ENCODE data around the gene TECR. TPM values are rescaled to one million over a fixed set of nuclear protein-coding genes. Genes with fewer than 3 reads are reported as not detected.

The TECR gene
- total RNA-seq: 100 to 1,000 TPM; 169 to 190 TPM

- CTCF ChIA-PET: no interaction called here
These were observed at the start of gene TECR for GRCh38 chr19:14529254-14530004. Gene TECR, plus strand, starts transcription at chr19:14529594. Its CDS starts 103 bp downstream, at chr19:14529697.

GRCh38 chr19:14479975-14480699 is 49.3 kb upstream of the TECR start:
- no peaks in the 10 kb centered on the region for H3K27me3 Mint-ChIP-seq
- ChIA-PET CTCF (interaction anchor here (0.7 to 5.2 kb wide), 23 partner anchors 8 to 840 kb away, joined by 3 to 45 read pairs (median 3); partner anchors contain the start of genes ADGRE5, ASF1B and GIPC1), POLR2A (interaction anchor here (1.0 kb wide), 1 partner anchor 344 kb away, joined by 3 read pairs; the partner anchor contains the start of gene ASF1B)
- H3K36me3 Mint-ChIP-seq (ENCODE audit: low read depth): peaks cover 12% of the 10 kb centered on the region
- no peak overlapping the region for H3K4me3 Mint-ChIP-seq
- DNase-seq: peak; percentile 72
- no peaks in the 10 kb centered on the region for H3K9me3 Mint-ChIP-seq
- H3K27ac Mint-ChIP-seq: no peak overlapping the region
- peaks cover 16% of the 10 kb centered on the region for H3K4me1 Mint-ChIP-seq

More at GRCh38 chr19:14529254-14530004, at the start of gene TECR:
- DNase-seq: peak; percentile 100
- H3K4me3 Mint-ChIP-seq: peak within 1 kb of the TSS; percentile 81
- peak within 1 kb of the TSS; percentile 95 for H3K27ac Mint-ChIP-seq
- POLR2A ChIA-PET: no interaction called here
- H3K4me1 Mint-ChIP-seq: peaks cover 40% of the 10 kb centered on the region
- no peaks in the 10 kb centered on the region for H3K9me3 Mint-ChIP-seq
- peaks cover 16% of the 10 kb centered on the region for H3K36me3 Mint-ChIP-seq (ENCODE audit: low read depth)
- no peaks in the 10 kb centered on the region for H3K27me3 Mint-ChIP-seq

GRCh38 chr19:14480700-14481079 is 48.7 kb upstream of the TECR start:
- H3K27me3 Mint-ChIP-seq: no peaks in the 10 kb centered on the region
- no peak for DNase-seq
- H3K9me3 Mint-ChIP-seq: no peaks in the 10 kb centered on the region
- ChIA-PET CTCF (interaction anchor here (0.7 to 5.2 kb wide), 20 partner anchors 8 to 839 kb away, joined by 3 to 45 read pairs (median 3); partner anchors contain the start of genes ADGRE5 and GIPC1), POLR2A (interaction anchor here (1.0 kb wide), 1 partner anchor 344 kb away, joined by 3 read pairs; the partner anchor contains the start of gene ASF1B)
- peaks cover 12% of the 10 kb centered on the region for H3K36me3 Mint-ChIP-seq (ENCODE audit: low read depth)
- no peak overlapping the region for H3K4me3 Mint-ChIP-seq
- H3K27ac Mint-ChIP-seq: peak overlapping the region; percentile 19
- H3K4me1 Mint-ChIP-seq: peaks cover 13% of the 10 kb centered on the region

GRCh38 chr19:14482172-14482941 is 47.0 kb upstream of the TECR start:
- no peak for DNase-seq
- ChIA-PET POLR2A (no interaction called here), CTCF (interaction anchor here (0.6 to 5.2 kb wide), 5 partner anchors 10 to 346 kb away, joined by 3 to 45 read pairs (median 3); partner anchors contain the start of genes ASF1B and GIPC1)
- Mint-ChIP-seq H3K4me3 (no peak overlapping the region), H3K36me3 (ENCODE audit: low read depth) (peaks cover 14% of the 10 kb centered on the region), H3K27me3 (no peaks in the 10 kb centered on the region), H3K27ac (no peak overlapping the region), H3K4me1 (peaks cover 12% of the 10 kb centered on the region), H3K9me3 (no peaks in the 10 kb centered on the region)

- H3K36me3 Mint-ChIP-seq (ENCODE audit: low read depth): peaks cover 18% of the 10 kb centered on the region
- ChIA-PET CTCF (interaction anchor here (0.7 to 2.8 kb wide), 6 partner anchors 7 to 608 kb away, joined by 3 to 10 read pairs (median 3); partner anchors contain the start of gene ASF1B), POLR2A (no interaction called here)
- peaks cover 12% of the 10 kb centered on the region for H3K4me1 Mint-ChIP-seq
- no peaks in the 10 kb centered on the region for H3K27me3 Mint-ChIP-seq
- no peak for DNase-seq
- no peak overlapping the region for H3K27ac Mint-ChIP-seq
- no peaks in the 10 kb centered on the region for H3K9me3 Mint-ChIP-seq
- no peak overlapping the region for H3K4me3 Mint-ChIP-seq
These were observed 41.8 kb upstream of the TECR start for GRCh38 chr19:14487370-14488125.

- no peak for DNase-seq
- CTCF ChIA-PET: interaction anchor here (1.0 to 1.2 kb wide), 3 partner anchors 12 to 20 kb away, joined by 3 to 4 read pairs (median 3); no protein-coding TSS in a partner anchor
- Mint-ChIP-seq H3K36me3 (ENCODE audit: low read depth) (peaks cover 18% of the 10 kb centered on the region), H3K27me3 (no peaks in the 10 kb centered on the region), H3K9me3 (no peaks in the 10 kb centered on the region), H3K27ac (no peak overlapping the region), H3K4me3 (no peak overlapping the region), H3K4me1 (peaks cover 27% of the 10 kb centered on the region)
- POLR2A ChIA-PET: no interaction called here
These were observed 36.5 kb upstream of the TECR start for GRCh38 chr19:14492756-14493337.

GRCh38 chr19:14494411-14494810 is 35.0 kb upstream of the TECR start:
- H3K4me3 Mint-ChIP-seq: peak overlapping the region; percentile 83
- ChIA-PET CTCF (interaction anchor here (6.8 kb wide), 1 partner anchor 13 kb away, joined by 45 read pairs; no protein-coding TSS in a partner anchor), POLR2A (no interaction called here)
- H3K4me1 Mint-ChIP-seq: peaks cover 27% of the 10 kb centered on the region
- no peak for DNase-seq
- no peaks in the 10 kb centered on the region for H3K9me3 Mint-ChIP-seq
- H3K27ac Mint-ChIP-seq: peak overlapping the region; percentile 34
- no peaks in the 10 kb centered on the region for H3K27me3 Mint-ChIP-seq
- peaks cover 15% of the 10 kb centered on the region for H3K36me3 Mint-ChIP-seq (ENCODE audit: low read depth)

- no peak for DNase-seq
- Mint-ChIP-seq H3K36me3 (ENCODE audit: low read depth) (peaks cover 8% of the 10 kb centered on the region), H3K27me3 (no peaks in the 10 kb centered on the region), H3K4me1 (peaks cover 27% of the 10 kb centered on the region), H3K4me3 (peak overlapping the region; percentile 83), H3K9me3 (no peaks in the 10 kb centered on the region), H3K27ac (peak overlapping the region; percentile 85)
- ChIA-PET CTCF (interaction anchor here (0.5 to 6.8 kb wide), 5 partner anchors 13 to 1224 kb away, joined by 3 to 45 read pairs (median 4); no protein-coding TSS in a partner anchor), POLR2A (interaction anchor here (0.7 to 1.2 kb wide), 2 partner anchors 12 to 629 kb away, joined by 3 to 5 read pairs; no protein-coding TSS in a partner anchor)
These were observed 34.3 kb upstream of the TECR start for GRCh38 chr19:14494910-14495671.

GRCh38 chr19:14495672-14496028 is 33.7 kb upstream of the TECR start:
- DNase-seq: no peak
- H3K27me3 Mint-ChIP-seq: no peaks in the 10 kb centered on the region
- H3K36me3 Mint-ChIP-seq (ENCODE audit: low read depth): peaks cover 8% of the 10 kb centered on the region
- CTCF ChIA-PET: interaction anchor here (1.0 to 6.8 kb wide), 4 partner anchors 14 to 359 kb away, joined by 3 to 45 read pairs (median 4); no protein-coding TSS in a partner anchor
- H3K4me1 Mint-ChIP-seq: peaks cover 27% of the 10 kb centered on the region
- H3K9me3 Mint-ChIP-seq: no peaks in the 10 kb centered on the region
- POLR2A ChIA-PET: interaction anchor here (0.7 to 1.2 kb wide), 2 partner anchors 11 to 630 kb away, joined by 3 to 5 read pairs; no protein-coding TSS in a partner anchor
- H3K27ac Mint-ChIP-seq: peak overlapping the region; percentile 85
- peak overlapping the region; percentile 83 for H3K4me3 Mint-ChIP-seq

- CTCF ChIA-PET: interaction anchor here (0.6 to 6.8 kb wide), 7 partner anchors 8 to 359 kb away, joined by 3 to 45 read pairs (median 3); partner anchors contain the start of gene ASF1B
- POLR2A ChIA-PET: interaction anchor here (0.7 to 1.2 kb wide), 2 partner anchors 11 to 630 kb away, joined by 3 to 5 read pairs; no protein-coding TSS in a partner anchor
- no peaks in the 10 kb centered on the region for H3K9me3 Mint-ChIP-seq
- H3K36me3 Mint-ChIP-seq (ENCODE audit: low read depth): peaks cover 8% of the 10 kb centered on the region
- no peaks in the 10 kb centered on the region for H3K27me3 Mint-ChIP-seq
- DNase-seq: peak; percentile 82
- H3K4me1 Mint-ChIP-seq: peaks cover 27% of the 10 kb centered on the region
- peak within 1 kb of the TSS; percentile 85 for H3K27ac Mint-ChIP-seq
- peak within 1 kb of the TSS; percentile 83 for H3K4me3 Mint-ChIP-seq
These were observed 33.2 kb upstream of the TECR start, which contains the start of gene GIPC1 for GRCh38 chr19:14496029-14496833. Gene GIPC1, minus strand, starts transcription at chr19:14496127. Its CDS starts 13,151 bp downstream, at chr19:14482976.

All from activated CD4-positive, alpha-beta T cell treated with anti-CD3 and anti-CD28 coated beads, Interleukin-2, amount 10 ng/mL, durations not matched to agents 7 days and 5 days (primary cell).